Skeletal muscle satellite cell (primary cell): ENCODE measurements around the gene NHSL2.

Source experiments
- H3K27me3 ChIP-seq: 2 replicates; pipeline ENCODE4 v1.7.0; 2013; ENCODE audit warnings: low read length; ENCODE audit not compliant: control insufficient read depth, insufficient read depth
- H3K36me3 ChIP-seq: 2 replicates; pipeline ENCODE4 v1.7.0; 2013; ENCODE audit warnings: mild to moderate bottlenecking, control low read depth, low read length; ENCODE audit not compliant: insufficient read depth
- H3K4me1 ChIP-seq: 2 replicates; pipeline ENCODE4 v1.7.0; 2013; ENCODE audit warnings: low read length; ENCODE audit not compliant: control insufficient read depth, insufficient read depth
- H3K4me2 ChIP-seq: 2 replicates; pipeline ENCODE4 v1.7.0; 2013; ENCODE audit warnings: mild to moderate bottlenecking, low read length
- H3K4me3 ChIP-seq: 2 replicates; pipeline ENCODE4 v1.7.0; 2013; ENCODE audit warnings: low read length
- H3K9ac ChIP-seq: 2 replicates; pipeline ENCODE4 v1.7.0; 2013; ENCODE audit warnings: mild to moderate bottlenecking, low read depth, low read length, moderate library complexity
- H3K9me3 ChIP-seq: replicated peaks from 2 replicates; pipeline ENCODE4 v1.7.0; 2013; ENCODE audit warnings: mild to moderate bottlenecking, control low read depth, low read length

NHSL2 gene

DNA sequence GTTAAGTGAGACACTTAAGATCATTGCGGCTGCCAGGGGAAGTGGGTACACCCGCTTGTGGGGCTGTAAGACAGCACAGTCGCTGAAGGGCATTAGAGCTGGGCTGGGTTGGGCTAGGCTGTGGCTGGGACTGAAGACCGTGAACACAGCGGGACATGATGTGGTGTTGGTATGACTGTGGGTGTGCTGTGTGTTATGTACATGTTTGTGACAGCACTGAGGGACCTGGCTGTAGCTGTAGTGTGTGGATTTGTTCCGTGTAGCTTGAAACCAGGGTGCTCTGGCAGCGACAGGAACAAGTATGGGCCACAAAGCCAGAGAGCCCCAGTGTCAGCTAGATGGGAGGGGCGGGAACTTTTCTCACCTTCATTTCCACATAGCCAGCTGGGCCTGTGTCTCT, 82.1 kb downstream of the NHSL2 start:
- Histone ChIP-seq H3K9me3 (no peaks in the 10 kb centered on the region), H3K4me1 (no peaks in the 10 kb centered on the region), H3K9ac (no peak overlapping the region), H3K27me3 (peaks cover 68% of the 10 kb centered on the region), H3K4me3 (no peak overlapping the region), H3K36me3 (no peaks in the 10 kb centered on the region), H3K4me2 (no peak overlapping the region)

DNA sequence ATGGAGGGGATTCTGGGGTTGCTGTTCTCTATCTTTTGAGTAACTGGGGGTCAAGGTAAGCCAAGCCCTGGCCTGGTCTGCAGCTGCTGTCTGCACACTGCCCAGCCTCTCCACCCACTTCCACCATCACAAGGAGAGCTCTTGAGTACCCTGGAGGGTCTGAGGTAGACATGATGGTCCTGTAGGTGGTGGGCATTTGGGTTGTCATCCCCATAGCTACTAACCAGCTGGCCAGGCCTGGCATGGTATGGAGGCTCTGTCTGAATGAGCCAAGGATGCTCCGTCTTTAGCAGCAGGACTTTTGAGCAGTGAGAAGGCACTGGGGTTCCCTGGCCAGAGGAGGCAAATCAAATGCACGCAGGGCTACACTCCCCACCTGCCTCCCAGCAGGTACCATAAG, 82.7 kb downstream of the NHSL2 start:
- H3K4me1 ChIP-seq, result no peaks in the 10 kb centered on the region
- H3K36me3 ChIP-seq, result no peaks in the 10 kb centered on the region

GRCh38 chrX:71994601-71995000, 84.0 kb downstream of the NHSL2 start:
- Histone ChIP-seq H3K4me2 (no peak overlapping the region), H3K9me3 (no peaks in the 10 kb centered on the region), H3K4me1 (no peaks in the 10 kb centered on the region), H3K4me3 (no peak overlapping the region), H3K36me3 (no peaks in the 10 kb centered on the region), H3K9ac (no peak overlapping the region), H3K27me3 (peaks cover 66% of the 10 kb centered on the region)

More for the DNA sequence above, 82.7 kb downstream of the NHSL2 start:
- H3K4me2 ChIP-seq, result no peak overlapping the region
- no peak overlapping the region for H3K9ac ChIP-seq
- H3K27me3 ChIP-seq, result peaks cover 66% of the 10 kb centered on the region
- no peak overlapping the region for H3K4me3 ChIP-seq
- H3K9me3 ChIP-seq, result no peaks in the 10 kb centered on the region

- Histone ChIP-seq H3K9ac (no peak overlapping the region), H3K4me2 (no peak overlapping the region), H3K9me3 (no peaks in the 10 kb centered on the region), H3K36me3 (no peaks in the 10 kb centered on the region), H3K4me3 (no peak overlapping the region), H3K4me1 (no peaks in the 10 kb centered on the region), H3K27me3 (peaks cover 62% of the 10 kb centered on the region)
Observed at GRCh38 chrX:71995122-71995521, 84.5 kb downstream of the NHSL2 start.

DNA sequence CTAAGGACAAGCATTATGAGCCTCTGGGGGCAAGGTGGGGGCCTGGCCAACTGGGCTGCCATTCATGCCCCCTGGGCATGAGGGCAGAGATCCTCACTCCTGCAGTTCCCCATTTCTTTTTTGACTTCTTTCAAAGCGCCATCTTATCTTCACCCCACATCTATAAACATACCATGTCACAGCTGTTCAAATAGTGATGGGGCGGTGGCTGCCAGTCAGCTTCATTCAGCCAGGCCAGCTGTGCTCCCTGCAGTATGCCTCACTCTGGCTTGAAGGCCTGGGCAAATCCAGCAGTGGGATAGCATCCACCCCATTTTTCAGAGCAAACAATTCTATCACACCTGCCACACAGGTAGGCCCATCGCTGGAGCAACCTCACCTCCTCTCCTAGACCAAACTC, 85.5 kb downstream of the NHSL2 start:
- Histone ChIP-seq H3K4me2 (no peak overlapping the region), H3K4me1 (no peaks in the 10 kb centered on the region), H3K27me3 (peaks cover 62% of the 10 kb centered on the region), H3K9me3 (no peaks in the 10 kb centered on the region), H3K4me3 (no peak overlapping the region), H3K36me3 (no peaks in the 10 kb centered on the region), H3K9ac (no peak overlapping the region)

- Histone ChIP-seq H3K9ac (no peak overlapping the region), H3K4me3 (no peak overlapping the region), H3K36me3 (no peaks in the 10 kb centered on the region), H3K4me1 (no peaks in the 10 kb centered on the region), H3K9me3 (no peaks in the 10 kb centered on the region), H3K27me3 (peaks cover 62% of the 10 kb centered on the region), H3K4me2 (no peak overlapping the region)
Observed at GRCh38 chrX:71996826-71997225, 86.2 kb downstream of the NHSL2 start.

DNA sequence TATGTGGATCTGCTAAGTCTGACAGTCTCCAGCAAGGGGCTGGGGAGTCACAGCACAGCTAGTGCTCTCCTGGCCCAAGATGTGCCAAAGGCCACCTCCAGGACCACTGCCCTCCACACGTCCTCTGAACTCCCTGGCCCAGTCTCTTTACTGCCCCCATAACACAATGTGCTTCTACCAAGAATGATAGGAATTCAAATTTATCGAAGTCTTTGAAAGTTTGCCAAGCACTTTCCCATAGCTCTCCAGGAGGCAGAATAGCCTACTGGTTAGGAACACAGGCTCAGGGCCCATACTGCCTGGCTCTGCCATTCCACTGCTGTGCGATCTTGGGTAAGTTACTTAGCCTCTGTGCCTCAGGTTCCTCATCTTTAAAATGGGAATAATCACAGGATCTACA, 86.7 kb downstream of the NHSL2 start:
- Histone ChIP-seq H3K4me2 (no peak overlapping the region), H3K36me3 (no peaks in the 10 kb centered on the region), H3K4me1 (no peaks in the 10 kb centered on the region), H3K9me3 (no peaks in the 10 kb centered on the region), H3K27me3 (peaks cover 64% of the 10 kb centered on the region), H3K4me3 (no peak overlapping the region), H3K9ac (no peak overlapping the region)

DNA sequence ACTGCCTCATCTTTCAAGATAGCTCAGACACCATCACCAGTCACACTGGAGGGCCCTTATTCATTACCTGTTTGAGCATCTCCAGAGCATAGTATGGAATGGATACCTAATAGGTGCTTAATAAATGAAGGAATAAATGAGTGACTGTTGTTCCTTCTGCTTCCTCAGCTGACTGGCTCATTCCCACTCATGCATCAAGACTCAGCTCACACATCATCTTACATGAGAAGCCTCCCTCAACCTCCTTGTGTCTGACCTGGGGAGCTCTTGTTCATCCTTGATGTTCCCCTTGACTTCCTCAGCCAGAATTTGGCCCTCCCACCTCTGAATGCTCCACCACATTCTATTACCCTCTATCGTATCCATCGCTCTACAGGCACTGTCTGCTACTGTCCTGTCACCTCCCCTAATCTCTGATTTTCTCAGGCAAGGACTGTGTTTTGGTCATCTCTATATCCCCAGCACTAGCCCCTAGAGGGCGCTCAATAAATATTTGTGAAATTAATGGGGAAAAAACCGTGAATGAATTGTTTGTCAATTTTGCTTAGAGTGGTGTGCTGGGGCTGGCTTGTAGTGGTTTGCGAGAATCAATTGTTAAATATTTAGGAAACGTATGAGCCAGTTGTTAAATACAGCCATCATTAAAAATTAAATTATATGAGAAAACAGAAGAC, 88.3 kb downstream of the NHSL2 start:
- Histone ChIP-seq H3K9ac (no peak overlapping the region), H3K27me3 (peaks cover 63% of the 10 kb centered on the region), H3K4me2 (no peak overlapping the region), H3K4me3 (no peak overlapping the region), H3K36me3 (no peaks in the 10 kb centered on the region), H3K4me1 (peaks cover 8% of the 10 kb centered on the region), H3K9me3 (no peaks in the 10 kb centered on the region)

DNA sequence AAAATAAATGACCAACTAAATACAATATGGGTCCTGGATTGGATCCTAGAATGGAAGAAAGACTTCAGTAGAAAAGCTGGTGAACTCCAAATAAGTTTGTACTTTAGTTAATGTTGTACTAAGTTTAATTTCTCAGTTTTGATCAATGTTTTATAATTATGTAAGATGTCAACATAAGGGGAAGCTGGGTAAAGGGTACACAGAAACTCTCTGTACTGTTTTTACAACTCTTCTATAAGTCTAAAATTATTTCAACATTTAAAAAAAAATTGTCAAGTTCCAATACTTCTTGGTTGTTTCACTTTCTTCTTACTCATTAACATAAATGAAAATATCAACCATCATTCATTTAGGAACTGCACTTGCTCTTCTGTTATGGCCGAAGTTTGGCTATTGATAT, 88.9 kb downstream of the NHSL2 start:
- H3K4me1 ChIP-seq, result peaks cover 12% of the 10 kb centered on the region
- no peaks in the 10 kb centered on the region for H3K9me3 ChIP-seq
- no peaks in the 10 kb centered on the region for H3K36me3 ChIP-seq
- no peak overlapping the region for H3K4me2 ChIP-seq
- peaks cover 60% of the 10 kb centered on the region for H3K27me3 ChIP-seq
- no peak overlapping the region for H3K4me3 ChIP-seq
- no peak overlapping the region for H3K9ac ChIP-seq

DNA sequence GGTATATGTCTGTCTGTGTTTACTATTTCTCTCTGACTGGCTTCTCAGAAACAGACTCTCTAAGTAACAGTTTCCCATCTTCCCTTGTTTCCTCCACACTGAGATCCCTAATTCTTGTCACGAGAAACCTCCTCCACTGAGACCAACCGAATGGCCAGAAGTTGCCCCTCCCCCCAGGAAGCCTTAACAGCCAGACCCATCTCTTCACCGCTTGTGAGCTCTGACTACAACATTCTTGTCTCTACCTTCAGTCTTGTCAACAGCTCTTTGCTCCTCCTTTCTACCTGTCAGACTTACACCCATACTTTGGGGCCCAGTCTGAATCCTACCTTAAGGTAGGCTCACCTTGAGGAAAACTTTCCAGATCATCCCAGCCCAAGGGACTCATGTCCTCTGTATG, 90.8 kb downstream of the NHSL2 start:
- Histone ChIP-seq H3K4me1 (peaks cover 12% of the 10 kb centered on the region), H3K9ac (no peak overlapping the region), H3K36me3 (no peaks in the 10 kb centered on the region), H3K4me3 (no peak overlapping the region), H3K9me3 (no peaks in the 10 kb centered on the region), H3K4me2 (no peak overlapping the region), H3K27me3 (peaks cover 57% of the 10 kb centered on the region)

DNA sequence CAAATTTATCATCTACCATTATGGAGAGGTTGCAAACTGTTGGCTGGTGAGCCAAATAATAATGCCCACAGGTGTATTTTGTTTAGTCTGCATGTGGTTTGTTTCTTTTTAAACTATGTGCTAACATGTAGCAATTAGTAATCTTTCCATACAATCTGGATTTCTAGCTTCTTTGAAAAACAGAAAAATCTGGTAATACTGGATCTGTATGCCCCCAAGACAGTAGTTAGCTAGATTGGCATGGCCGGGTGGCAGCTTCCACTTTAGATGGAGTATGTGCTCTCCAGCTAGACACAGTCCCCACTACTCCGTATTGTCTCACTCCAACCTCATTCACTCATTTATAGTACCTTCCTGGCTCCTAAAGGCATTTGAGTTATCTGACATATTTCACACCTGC, 91.3 kb downstream of the NHSL2 start:
- Histone ChIP-seq H3K9me3 (no peaks in the 10 kb centered on the region), H3K36me3 (no peaks in the 10 kb centered on the region), H3K4me2 (no peak overlapping the region), H3K4me1 (peaks cover 12% of the 10 kb centered on the region), H3K27me3 (peaks cover 57% of the 10 kb centered on the region), H3K4me3 (no peak overlapping the region), H3K9ac (no peak overlapping the region)

DNA sequence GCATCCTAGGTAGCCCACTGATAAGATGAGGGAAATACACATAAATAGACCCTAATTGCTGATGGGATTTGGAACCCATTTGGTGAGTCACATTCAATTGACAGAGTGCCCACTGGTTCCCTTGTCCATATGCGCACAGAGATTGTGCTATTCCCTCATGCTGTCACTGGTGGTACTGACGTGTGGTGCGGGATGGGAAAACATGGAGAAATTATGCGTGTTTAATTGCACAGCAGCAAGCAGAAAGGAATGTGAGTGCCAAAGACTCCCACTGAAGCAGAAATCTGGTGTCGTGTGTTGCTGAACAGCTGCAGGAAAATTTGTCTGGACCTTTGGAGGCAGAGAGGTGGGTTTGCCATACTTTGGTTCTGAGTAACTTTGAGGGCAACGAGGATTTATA, 92.2 kb downstream of the NHSL2 start:
- Histone ChIP-seq H3K4me1 (peaks cover 12% of the 10 kb centered on the region), H3K9me3 (no peaks in the 10 kb centered on the region), H3K27me3 (peaks cover 60% of the 10 kb centered on the region), H3K4me2 (no peak overlapping the region), H3K4me3 (no peak overlapping the region), H3K36me3 (no peaks in the 10 kb centered on the region), H3K9ac (no peak overlapping the region)
